ENCODE measurements around the gene GPR62. TPM values are rescaled to one million over a fixed set of nuclear protein-coding genes. Genes with fewer than 3 reads are reported as not detected.

Gene GPR62
- total and polyA plus RNA-seq, 2 donors (not counting 3 experiments of a cell fraction or from before 2014, with no cell fraction given) = 0.04 to 0.15 TPM

- dilution Hi-C loops (cut with MboI; ENCODE audit: extremely low pct_ligation_motif_present, low sequenced_read_pairs) = no loop called here
- Histone ChIP-seq H4K20me1 (replicated peaks; ENCODE audit: control insufficient read depth, extremely low read depth, insufficient read depth, low read length) (no peaks in the 10 kb centered on the region), H3K36me3 (ENCODE audit: control insufficient read depth in 2 of 2, extremely low read depth in 1 of 2, insufficient read depth in 2 of 2, low read length in 2 of 2) (peaks cover 0 to 2% of the 10 kb centered on the region in 2 experiments), H3K9ac (replicated peaks; ENCODE audit: extremely low read depth, insufficient read depth, low read length) (no peak overlapping the region), H3K27ac (ENCODE audit: insufficient read depth, low read depth, low read length) (no peak overlapping the region), H2AFZ (ENCODE audit: low read depth, low read length) (no peak overlapping the region), H3K4me1 (ENCODE audit: control insufficient read depth, extremely low read depth, insufficient read depth, low read length) (peaks cover 4% of the 10 kb centered on the region), H3K9me3 (replicated peaks; ENCODE audit: control insufficient read depth, insufficient read depth, low read length) (no peaks in the 10 kb centered on the region), H3K4me2 (ENCODE audit: insufficient read depth, low read length) (no peak overlapping the region), H3K27me3 (ENCODE audit: control insufficient read depth in 2 of 2, insufficient read depth in 2 of 2, low read length in 2 of 2) (no peaks in the 10 kb centered on the region), H3K9me1 (replicated peaks; ENCODE audit: control insufficient read depth, extremely low read depth, insufficient read depth, low read length) (no peaks in the 10 kb centered on the region), H3K79me2 (ENCODE audit: control insufficient read depth, insufficient read depth, low read length) (no peaks in the 10 kb centered on the region), H3K4me3 (replicated peaks in 1 of 3; ENCODE audit: insufficient read depth in 1 of 3, low read depth in 1 of 3, low read length in 3 of 3) (no peak overlapping the region)
- no TSS peak for BruUV-seq (replicated peaks)
- TF ChIP-seq POLR2AphosphoS5 (IDR thresholded peaks at IDR 0.05; ENCODE audit: insufficient read depth, low read depth, low read length) = no peak
- TF ChIP-seq, protein P1, sequence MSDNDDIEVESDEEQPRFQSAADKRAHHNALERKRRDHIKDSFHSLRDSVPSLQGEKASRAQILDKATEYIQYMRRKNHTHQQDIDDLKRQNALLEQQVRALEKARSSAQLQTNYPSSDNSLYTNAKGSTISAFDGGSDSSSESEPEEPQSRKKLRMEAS (IDR thresholded peaks at IDR 0.05; ENCODE audit: insufficient read depth, insufficient read length) = no peak
- TF ChIP-seq CTCF (IDR thresholded peaks at IDR 0.05; ENCODE audit: extremely low read depth in 1 of 2, insufficient read depth in 1 of 2, low read depth in 1 of 2, low read length in 2 of 2) = no peak
- no peak for TF ChIP-seq FOS (IDR thresholded peaks at IDR 0.05; ENCODE audit: borderline replicate concordance, insufficient read depth, low read length)
- TF ChIP-seq JUN (IDR thresholded peaks at IDR 0.05; ENCODE audit: borderline replicate concordance, insufficient read depth, insufficient read length, low read depth) = no peak
- no peak for TF ChIP-seq MYC (IDR thresholded peaks at IDR 0.05; ENCODE audit: low read depth, low read length)
- no peak for TF ChIP-seq GATA2 (IDR thresholded peaks at IDR 0.05; ENCODE audit: insufficient read depth, insufficient read length, low read depth, low read length)
- TF ChIP-seq EZH2 (IDR thresholded peaks at IDR 0.05; ENCODE audit: borderline replicate concordance, low read depth, low read length, severe bottlenecking) = no peak
- TF ChIP-seq POLR2A (IDR thresholded peaks at IDR 0.05; ENCODE audit: low read depth, low read length) = no peak
- no peak for FAIRE-seq
- DNase-seq (ENCODE audit: low read depth, low spot score) = no peak
- intact Hi-C loops (cut with micrococcal nuclease) = no loop called here
- POLR2A ChIA-PET = interaction anchor here (0.7 kb wide), 1 partner anchor 14 kb away, joined by 6 read pairs; no protein-coding TSS in a partner anchor
- CTCF ChIA-PET = interaction anchor here (1.1 to 4.1 kb wide), 2 partner anchors 10 to 12 kb away, joined by 5 to 20 read pairs; partner anchors contain the start of genes ABHD14A and ABHD14B
These were observed 7.8 kb downstream of the GPR62 start for GRCh38 chr3:51962854-51963530.

Data from endothelial cell of umbilical vein (primary cell).